ENCODE data around the gene PPFIA1. TPM values are rescaled to one million over a fixed set of nuclear protein-coding genes. Genes with fewer than 3 reads are reported as not detected.

Gene PPFIA1
- total and polyA plus RNA-seq, 11 donors: 15.8 to 53.1 (median 39.1) TPM

DNA sequence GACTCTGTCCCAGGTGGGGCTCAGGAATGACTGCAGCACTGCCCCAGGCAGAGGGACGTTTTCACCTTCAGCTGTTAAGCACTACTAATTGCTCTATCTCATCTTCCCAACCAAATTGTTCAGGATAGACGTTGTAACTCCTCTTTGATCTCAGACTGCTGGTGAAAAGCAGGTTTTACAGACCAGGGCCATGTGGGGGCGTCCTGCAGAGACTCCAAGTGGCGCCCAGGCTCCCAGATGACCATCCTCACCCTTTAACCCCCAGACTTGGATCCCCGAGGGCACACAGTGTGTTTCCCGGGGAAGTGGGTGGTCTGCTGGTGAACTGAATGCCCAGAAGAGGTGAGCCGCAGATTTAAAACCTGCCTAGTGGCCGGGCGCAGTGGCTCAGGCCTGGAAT, 43.5 kb upstream of the PPFIA1 start:
- H3K4me1 ChIP-seq: peaks cover 0 to 14% (median 7%) of the 10 kb centered on the region in 12 donors
- H3K9me3 ChIP-seq: no peaks in the 10 kb centered on the region
- 54 to 64% (median 58%) methylated on average over 9 of the region's 9 CpGs for WGBS, 4 donors
- H3K27ac ChIP-seq: no peak overlapping the region
- DNase-seq (no peak), ATAC-seq (no peak)
- H3K4me3 ChIP-seq: no peak overlapping the region
- no peaks in the 10 kb centered on the region for H3K36me3 ChIP-seq
- H3K27me3 ChIP-seq: no peaks in the 10 kb centered on the region
- intact Hi-C loops (cut with DNase I): no loop called here
- TF ChIP-seq, protein P1, sequence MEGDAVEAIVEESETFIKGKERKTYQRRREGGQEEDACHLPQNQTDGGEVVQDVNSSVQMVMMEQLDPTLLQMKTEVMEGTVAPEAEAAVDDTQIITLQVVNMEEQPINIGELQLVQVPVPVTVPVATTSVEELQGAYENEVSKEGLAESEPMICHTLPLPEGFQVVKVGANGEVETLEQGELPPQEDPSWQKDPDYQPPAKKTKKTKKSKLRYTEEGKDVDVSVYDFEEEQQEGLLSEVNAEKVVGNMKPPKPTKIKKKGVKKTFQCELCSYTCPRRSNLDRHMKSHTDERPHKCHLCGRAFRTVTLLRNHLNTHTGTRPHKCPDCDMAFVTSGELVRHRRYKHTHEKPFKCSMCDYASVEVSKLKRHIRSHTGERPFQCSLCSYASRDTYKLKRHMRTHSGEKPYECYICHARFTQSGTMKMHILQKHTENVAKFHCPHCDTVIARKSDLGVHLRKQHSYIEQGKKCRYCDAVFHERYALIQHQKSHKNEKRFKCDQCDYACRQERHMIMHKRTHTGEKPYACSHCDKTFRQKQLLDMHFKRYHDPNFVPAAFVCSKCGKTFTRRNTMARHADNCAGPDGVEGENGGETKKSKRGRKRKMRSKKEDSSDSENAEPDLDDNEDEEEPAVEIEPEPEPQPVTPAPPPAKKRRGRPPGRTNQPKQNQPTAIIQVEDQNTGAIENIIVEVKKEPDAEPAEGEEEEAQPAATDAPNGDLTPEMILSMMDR (IDR thresholded peaks at IDR 0.05): no peak
- TF ChIP-seq POLR2A (IDR thresholded peaks at IDR 0.05): no peak

DNA sequence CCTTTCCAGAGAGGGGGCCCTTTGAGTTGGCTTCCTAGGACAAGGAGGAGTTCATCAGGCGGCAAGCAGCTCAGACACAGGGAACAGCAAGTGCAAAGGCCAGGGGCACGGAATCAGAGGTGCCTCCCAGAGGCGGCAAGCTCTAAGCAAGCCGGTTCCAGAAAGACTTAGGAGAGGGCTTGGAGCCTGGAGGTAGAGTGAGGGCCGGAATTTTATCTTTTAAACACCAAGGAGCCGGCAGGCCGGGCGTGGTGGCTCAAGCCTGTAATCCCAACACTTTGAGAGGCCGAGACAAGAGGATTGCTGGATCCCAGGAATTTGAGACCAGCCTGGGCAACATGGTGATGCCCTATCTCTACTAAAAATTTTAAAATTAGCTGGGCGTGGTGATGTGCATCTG, 40.8 kb upstream of the PPFIA1 start:
- DNase-seq: no peak
- intact Hi-C loops (cut with DNase I): no loop called here
- 89 to 92% (median 91%) methylated on average over 10 of the region's 10 CpGs for WGBS, 4 donors
- no peak overlapping the region for H3K27ac ChIP-seq
- no peak overlapping the region for H3K4me3 ChIP-seq
- peaks cover 0 to 6% (median 0%) of the 10 kb centered on the region in 12 donors for H3K9me3 ChIP-seq
- TF ChIP-seq, protein P1 (IDR thresholded peaks at IDR 0.05): no peak
- TF ChIP-seq POLR2A (IDR thresholded peaks at IDR 0.05): no peak
- peaks cover 0 to 14% (median 7%) of the 10 kb centered on the region in 12 donors for H3K4me1 ChIP-seq
- no peak for ATAC-seq
- H3K36me3 ChIP-seq: no peaks in the 10 kb centered on the region
- no peaks in the 10 kb centered on the region for H3K27me3 ChIP-seq

DNA sequence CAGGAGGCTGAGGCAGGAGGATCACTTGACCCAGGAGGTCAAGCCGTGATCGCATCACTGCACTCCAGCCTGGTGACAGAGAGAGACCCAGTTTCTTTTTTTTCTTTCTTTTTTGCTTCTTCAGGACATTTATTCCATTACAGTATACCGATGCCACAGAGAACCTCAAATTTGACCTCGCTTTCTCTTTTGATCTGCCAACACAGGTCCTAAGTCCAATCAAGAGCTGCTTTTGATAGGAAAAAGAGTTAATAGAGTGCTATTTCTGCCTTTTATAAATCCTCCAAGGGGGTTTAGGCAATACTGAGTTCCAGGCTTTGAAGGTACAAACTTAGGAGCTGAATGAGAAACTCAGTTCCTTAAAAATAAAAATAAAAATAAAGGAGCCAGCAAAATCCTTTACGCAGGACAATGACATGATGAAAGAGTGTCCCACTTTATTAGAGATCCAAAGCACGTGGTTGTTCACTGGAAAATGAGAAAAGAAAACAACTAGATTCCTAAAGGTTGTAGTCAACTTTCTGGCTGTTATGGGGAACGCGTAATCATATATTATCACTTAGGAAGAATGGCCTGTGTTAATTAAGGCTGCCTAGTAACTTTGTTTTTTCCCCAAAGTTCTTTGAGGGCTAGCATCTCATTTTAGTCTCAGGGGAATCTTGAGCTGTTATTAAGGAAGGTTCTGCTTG, 40.2 kb upstream of the PPFIA1 start:
- H3K4me3 ChIP-seq: no peak overlapping the region

More for the DNA sequence above, 40.2 kb upstream of the PPFIA1 start:
- Histone ChIP-seq H3K27me3 (no peaks in the 10 kb centered on the region), H3K27ac (peak overlapping the region in 4 of 12 donors; percentile 49 to 63 (median 60)), H3K36me3 (no peaks in the 10 kb centered on the region), H3K4me1 (peaks cover 0 to 14% (median 7%) of the 10 kb centered on the region in 12 donors), H3K9me3 (peaks cover 0 to 6% (median 0%) of the 10 kb centered on the region in 12 donors)
- intact Hi-C loops (cut with DNase I): no loop called here
- TF ChIP-seq POLR2A (IDR thresholded peaks at IDR 0.05): no peak
- TF ChIP-seq, protein P1 (IDR thresholded peaks at IDR 0.05): no peak
- 80 to 85% (median 83%) methylated on average over 8 of the region's 8 CpGs for WGBS, 4 donors
- ATAC-seq: no peak
- no peak for DNase-seq
